Large intestine (tissue), 3 donors: Measurements from ENCODE around the gene SPACA9. TPM values are rescaled to one million over a fixed set of nuclear protein-coding genes. Genes with fewer than 3 reads are reported as not detected.

Experiments used
- DNase-seq, 2 donors: peaks; one replicate each; pipeline versions ENCODE4 v3.0.0 to v3.0.0-alpha.2; 2013
- H3K27ac ChIP-seq: one replicate; pipeline ENCODE4 v1.5.1; 2013; ENCODE audit warnings: low read length
- H3K27me3 ChIP-seq: 2 replicates; pipeline ENCODE4 v1.6.1; 2013; ENCODE audit warnings: low read length; ENCODE audit not compliant: control insufficient read depth, insufficient read depth
- H3K36me3 ChIP-seq: 2 replicates; pipeline ENCODE4 v1.6.1; 2013; ENCODE audit warnings: low read length; ENCODE audit not compliant: control insufficient read depth, insufficient read depth
- H3K4me1 ChIP-seq: one replicate; pipeline ENCODE4 v1.6.1; 2013; ENCODE audit warnings: low read length; ENCODE audit not compliant: control insufficient read depth, insufficient read depth
- H3K4me3 ChIP-seq: one replicate; pipeline ENCODE4 v1.5.1; 2013; ENCODE audit warnings: low read length
- H3K9me3 ChIP-seq: one replicate; pipeline ENCODE4 v1.6.1; 2013; ENCODE audit warnings: mild to moderate bottlenecking, low read depth, low read length, moderate library complexity; ENCODE audit not compliant: control insufficient read depth
- WGBS: methylation state at CpG from one replicate; pipeline ENCODE4 v1.1.5; 2013; ENCODE audit warnings: low lambda C conversion rate; ENCODE audit not compliant: insufficient coverage; 5-methylcytosine and 5-hydroxymethylcytosine counted together
- polyA plus RNA-seq: library from polyadenylated mRNA; unstranded; fragments of 120-200 nt; gene quantifications from one replicate; pipeline ENCODE4 v1.2.1, GENCODE V29; 2013

SPACA9 gene
- polyA plus RNA-seq, 1 donor = 2.5 TPM

GRCh38 chr9:132908635-132909034, 29.9 kb downstream of the SPACA9 start:
- Histone ChIP-seq H3K4me3 (no peak overlapping the region), H3K27ac (no peak overlapping the region), H3K4me1 (no peaks in the 10 kb centered on the region), H3K9me3 (no peaks in the 10 kb centered on the region), H3K36me3 (peaks cover 68% of the 10 kb centered on the region), H3K27me3 (no peaks in the 10 kb centered on the region)
- WGBS = no CpG with 5 or more reads among the region's 7 CpGs
- no peak for DNase-seq

GRCh38 chr9:132909311-132909710, 30.6 kb downstream of the SPACA9 start:
- no peak for DNase-seq
- Histone ChIP-seq H3K27ac (no peak overlapping the region), H3K4me3 (no peak overlapping the region), H3K36me3 (peaks cover 61% of the 10 kb centered on the region), H3K4me1 (no peaks in the 10 kb centered on the region), H3K27me3 (no peaks in the 10 kb centered on the region), H3K9me3 (no peaks in the 10 kb centered on the region)
- WGBS = 100% methylated on average over 1 of the region's 2 CpGs

- H3K36me3 ChIP-seq = peaks cover 59% of the 10 kb centered on the region
- H3K27ac ChIP-seq = no peak overlapping the region
- WGBS = no CpG with 5 or more reads among the region's 6 CpGs
- no peaks in the 10 kb centered on the region for H3K4me1 ChIP-seq
- H3K27me3 ChIP-seq = no peaks in the 10 kb centered on the region
- no peak for DNase-seq
- H3K4me3 ChIP-seq = no peak overlapping the region
- no peaks in the 10 kb centered on the region for H3K9me3 ChIP-seq
Observed at GRCh38 chr9:132910376-132910775, 31.7 kb downstream of the SPACA9 start.

- H3K9me3 ChIP-seq = no peaks in the 10 kb centered on the region
- no peak overlapping the region for H3K4me3 ChIP-seq
- H3K27me3 ChIP-seq = no peaks in the 10 kb centered on the region
- H3K4me1 ChIP-seq = no peaks in the 10 kb centered on the region
- peaks cover 60% of the 10 kb centered on the region for H3K36me3 ChIP-seq
- no peak overlapping the region for H3K27ac ChIP-seq
- no peak for DNase-seq
- WGBS = 100% methylated on average over 2 of the region's 4 CpGs
Observed at GRCh38 chr9:132912131-132912530, 33.4 kb downstream of the SPACA9 start.

GRCh38 chr9:132914924-132915323, 36.2 kb downstream of the SPACA9 start:
- H3K27ac ChIP-seq = no peak overlapping the region
- H3K4me1 ChIP-seq = no peaks in the 10 kb centered on the region
- no peaks in the 10 kb centered on the region for H3K27me3 ChIP-seq
- H3K36me3 ChIP-seq = peaks cover 66% of the 10 kb centered on the region
- no peak for DNase-seq
- no peak overlapping the region for H3K4me3 ChIP-seq
- no peaks in the 10 kb centered on the region for H3K9me3 ChIP-seq
- 100% methylated on average over 4 of the region's 6 CpGs for WGBS

- no peaks in the 10 kb centered on the region for H3K4me1 ChIP-seq
- no peaks in the 10 kb centered on the region for H3K9me3 ChIP-seq
- H3K4me3 ChIP-seq = no peak overlapping the region
- no peak overlapping the region for H3K27ac ChIP-seq
- no peak for DNase-seq
- 100% methylated on average over 1 of the region's 7 CpGs for WGBS
- no peaks in the 10 kb centered on the region for H3K27me3 ChIP-seq
- peaks cover 72% of the 10 kb centered on the region for H3K36me3 ChIP-seq
Observed at GRCh38 chr9:132919614-132920268, 41.0 kb downstream of the SPACA9 start.

GRCh38 chr9:132923346-132923902, 44.7 kb downstream of the SPACA9 start:
- Histone ChIP-seq H3K36me3 (peaks cover 74% of the 10 kb centered on the region), H3K27ac (no peak overlapping the region), H3K9me3 (no peaks in the 10 kb centered on the region), H3K27me3 (no peaks in the 10 kb centered on the region), H3K4me1 (no peaks in the 10 kb centered on the region), H3K4me3 (no peak overlapping the region)
- DNase-seq = no peak
- 100% methylated on average over 1 of the region's 9 CpGs for WGBS

- 87% methylated on average over 3 of the region's 7 CpGs for WGBS
- peaks cover 48% of the 10 kb centered on the region for H3K36me3 ChIP-seq
- DNase-seq = no peak
- no peak overlapping the region for H3K4me3 ChIP-seq
- H3K27me3 ChIP-seq = no peaks in the 10 kb centered on the region
- no peak overlapping the region for H3K27ac ChIP-seq
- H3K9me3 ChIP-seq = no peaks in the 10 kb centered on the region
- no peaks in the 10 kb centered on the region for H3K4me1 ChIP-seq
Observed at GRCh38 chr9:132927704-132928103, 49.0 kb downstream of the SPACA9 start.

GRCh38 chr9:132931178-132931735, 52.6 kb downstream of the SPACA9 start:
- Histone ChIP-seq H3K4me3 (no peak overlapping the region), H3K27ac (no peak overlapping the region), H3K4me1 (no peaks in the 10 kb centered on the region), H3K27me3 (no peaks in the 10 kb centered on the region), H3K36me3 (peaks cover 40% of the 10 kb centered on the region), H3K9me3 (no peaks in the 10 kb centered on the region)
- no peak for DNase-seq
- WGBS = 94% methylated on average over 4 of the region's 9 CpGs

- Histone ChIP-seq H3K27ac (no peak overlapping the region), H3K4me3 (no peak overlapping the region), H3K4me1 (no peaks in the 10 kb centered on the region), H3K36me3 (peaks cover 15% of the 10 kb centered on the region), H3K9me3 (no peaks in the 10 kb centered on the region), H3K27me3 (no peaks in the 10 kb centered on the region)
- DNase-seq = no peak
- WGBS = no CpG with 5 or more reads among the region's 6 CpGs
Observed at GRCh38 chr9:132935026-132935425, 56.3 kb downstream of the SPACA9 start.
